Globus pallidus (tissue), 1 donor: ENCODE measurements around the gene FARS2.

Source experiments
- DNase-seq: peaks from one replicate; pipeline ENCODE4 v3.0.0-alpha.2; 2015; ENCODE audit warnings: low spot score

FARS2 gene

GRCh38 chr6:5325173-5325572, 63.9 kb downstream of the FARS2 start:
- peak; percentile 80 for DNase-seq

GRCh38 chr6:5326022-5326641, 64.8 kb downstream of the FARS2 start:
- no peak for DNase-seq

GRCh38 chr6:5328800-5329199, 67.5 kb downstream of the FARS2 start:
- no peak for DNase-seq

GRCh38 chr6:5331845-5332442, 70.6 kb downstream of the FARS2 start:
- no peak for DNase-seq

GRCh38 chr6:5333658-5334057, 72.3 kb downstream of the FARS2 start:
- DNase-seq = no peak

GRCh38 chr6:5334341-5334740, 73.0 kb downstream of the FARS2 start:
- no peak for DNase-seq

GRCh38 chr6:5335020-5335419, 73.7 kb downstream of the FARS2 start:
- peak; percentile 31 for DNase-seq

- no peak for DNase-seq
Measured at GRCh38 chr6:5337573-5337972, 76.3 kb downstream of the FARS2 start.

GRCh38 chr6:5338177-5338960, 77.1 kb downstream of the FARS2 start:
- DNase-seq = no peak

- DNase-seq = no peak
Measured at GRCh38 chr6:5339786-5340185, 78.5 kb downstream of the FARS2 start.

GRCh38 chr6:5341845-5342244, 80.5 kb downstream of the FARS2 start:
- DNase-seq = no peak

GRCh38 chr6:5343998-5344397, 82.7 kb downstream of the FARS2 start:
- DNase-seq = no peak

- DNase-seq = no peak
Measured at GRCh38 chr6:5345324-5345723, 84.0 kb downstream of the FARS2 start.

GRCh38 chr6:5351552-5352210, 90.4 kb downstream of the FARS2 start:
- no peak for DNase-seq

GRCh38 chr6:5353971-5354370, 92.7 kb downstream of the FARS2 start:
- no peak for DNase-seq

- DNase-seq = no peak
Measured at GRCh38 chr6:5357486-5357885, 96.2 kb downstream of the FARS2 start.

GRCh38 chr6:5359417-5359816, 98.1 kb downstream of the FARS2 start:
- DNase-seq = no peak

- peak; percentile 9 for DNase-seq
Measured at GRCh38 chr6:5361396-5361795, 100.1 kb downstream of the FARS2 start.

GRCh38 chr6:5365436-5366195, 104.3 kb downstream of the FARS2 start:
- no peak for DNase-seq

- DNase-seq = no peak
Measured at GRCh38 chr6:5366941-5367340, 105.6 kb downstream of the FARS2 start.

GRCh38 chr6:5367510-5367909, 106.2 kb downstream of the FARS2 start:
- no peak for DNase-seq

GRCh38 chr6:5373430-5373829, 112.1 kb downstream of the FARS2 start:
- DNase-seq = no peak
